ENCODE measurements around the gene HDDC2.

The HDDC2 gene

DNA sequence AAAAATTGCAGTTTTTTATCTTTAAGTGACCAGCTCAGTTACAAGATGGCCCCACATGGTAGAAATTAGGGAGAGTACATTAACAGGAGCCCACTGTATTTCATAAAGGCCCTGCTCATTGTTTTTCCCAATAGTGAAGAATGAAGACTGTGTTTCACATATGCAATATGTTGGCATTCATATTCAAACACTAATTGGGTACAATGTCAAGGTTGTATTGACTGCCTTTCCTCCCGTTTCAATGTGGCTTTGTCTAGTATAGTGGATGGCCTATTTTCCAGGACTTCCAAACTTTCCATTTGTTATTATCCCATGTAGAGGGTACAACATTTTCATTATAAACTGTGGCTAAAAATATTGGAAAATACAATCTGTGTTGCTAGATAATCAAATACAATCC, 51.3 kb downstream of the HDDC2 start:
- in situ Hi-C loops (cut with MboI; ENCODE audit: low pct_unique_long_range_greater_than_20kb, low sequenced_read_pairs): no loop called here
- no peak for DNase-seq

DNA sequence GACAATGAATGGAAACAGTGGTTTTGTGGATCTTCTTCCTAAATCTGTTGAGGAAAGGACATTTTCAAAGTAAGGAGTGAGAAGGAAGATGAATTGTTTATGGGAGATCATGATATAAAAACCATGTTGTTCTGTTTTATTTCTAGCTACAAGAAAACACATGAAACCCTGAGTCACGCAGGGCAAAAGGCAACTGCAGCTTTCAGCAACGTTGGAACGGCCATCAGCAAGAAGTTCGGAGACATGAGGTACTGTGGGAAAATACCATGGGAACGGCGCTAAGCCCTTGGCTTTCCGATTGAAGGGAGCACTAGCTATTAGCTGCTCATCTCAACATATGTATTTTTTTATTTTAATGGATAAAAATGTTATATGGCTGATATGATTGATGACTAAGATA, 53.6 kb downstream of the HDDC2 start:
- DNase-seq: no peak
- in situ Hi-C loops (cut with MboI; ENCODE audit: low pct_unique_long_range_greater_than_20kb, low sequenced_read_pairs): no loop called here

DNA sequence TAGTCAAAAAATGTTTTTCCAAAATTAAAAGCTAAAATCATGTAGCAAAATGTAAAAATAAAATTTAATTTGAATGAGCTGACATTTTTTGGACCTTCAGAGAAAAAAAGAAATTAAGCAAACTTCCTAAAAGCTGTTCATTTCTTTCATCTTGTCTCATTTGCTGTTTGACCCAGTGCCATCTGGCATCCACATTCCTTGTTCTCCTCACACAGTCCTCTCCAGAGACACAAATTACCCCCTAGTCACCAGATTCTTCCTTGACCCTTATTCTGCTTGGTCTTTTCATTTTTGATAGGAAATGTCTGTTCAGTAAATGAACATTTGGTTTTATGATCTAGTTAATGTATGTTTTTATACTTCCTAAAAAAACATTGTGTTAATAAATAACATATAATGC, 55.2 kb downstream of the HDDC2 start:
- DNase-seq: no peak
- in situ Hi-C loops (cut with MboI; ENCODE audit: low pct_unique_long_range_greater_than_20kb, low sequenced_read_pairs): no loop called here

DNA sequence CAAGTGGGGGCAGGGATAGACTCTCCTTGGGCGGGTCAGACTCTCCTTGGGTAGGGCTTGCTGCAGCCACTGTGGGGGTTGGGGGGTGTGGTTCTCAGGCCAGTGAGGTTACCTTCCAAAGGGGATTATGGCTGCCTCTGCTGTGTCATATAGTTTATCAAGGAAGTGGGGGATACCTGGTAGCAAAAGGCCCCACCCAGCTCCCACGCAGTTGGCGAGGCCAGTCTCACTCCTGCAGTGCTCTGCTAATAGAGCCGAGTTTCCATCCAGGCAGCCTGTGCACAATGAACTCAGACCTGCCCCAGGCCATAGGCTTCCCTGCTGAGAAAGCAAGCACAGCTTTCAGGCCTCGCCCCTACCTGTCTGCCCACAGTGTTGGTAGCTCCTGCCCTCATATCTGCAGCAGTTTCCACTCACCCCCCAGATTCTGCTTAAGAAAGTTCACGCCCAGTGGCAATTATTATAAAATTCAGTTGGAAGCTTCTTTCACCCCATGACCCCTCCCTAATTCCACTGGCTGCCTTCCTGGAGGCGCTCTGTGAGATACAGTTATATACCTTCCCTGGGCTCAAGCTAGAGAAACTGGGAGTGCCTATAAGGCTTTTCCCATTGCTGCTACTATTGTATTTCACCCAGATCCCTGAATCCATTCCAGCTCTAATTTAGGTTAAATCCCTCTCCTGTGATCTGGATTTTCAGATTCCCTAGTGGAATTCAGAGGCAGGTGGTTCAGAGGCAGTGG, 56.1 kb downstream of the HDDC2 start:
- in situ Hi-C loops (cut with MboI; ENCODE audit: low pct_unique_long_range_greater_than_20kb, low sequenced_read_pairs): no loop called here

DNA sequence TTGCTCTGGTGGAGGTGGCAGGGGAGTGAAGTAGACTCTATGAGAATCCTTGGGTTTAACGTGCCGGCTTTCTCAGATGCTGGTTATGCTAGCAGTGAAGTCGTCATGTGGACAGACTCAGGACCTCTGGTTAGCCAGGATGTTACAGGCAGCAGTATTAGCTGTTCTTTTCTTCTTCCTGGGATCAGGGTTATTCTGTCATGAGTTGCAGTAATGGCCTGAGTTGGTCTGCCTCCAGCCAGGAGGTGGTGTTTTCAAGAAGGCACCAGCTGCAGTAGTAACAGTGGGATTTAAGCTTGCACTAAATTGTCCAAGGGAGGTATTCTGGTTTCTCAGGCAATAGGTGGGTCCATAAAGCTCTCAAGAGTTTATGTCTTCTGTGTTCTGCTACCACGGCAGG, 56.7 kb downstream of the HDDC2 start:
- DNase-seq: no peak
- in situ Hi-C loops (cut with MboI; ENCODE audit: low pct_unique_long_range_greater_than_20kb, low sequenced_read_pairs): no loop called here

More for the DNA sequence above, 56.1 kb downstream of the HDDC2 start:
- no peak for DNase-seq

DNA sequence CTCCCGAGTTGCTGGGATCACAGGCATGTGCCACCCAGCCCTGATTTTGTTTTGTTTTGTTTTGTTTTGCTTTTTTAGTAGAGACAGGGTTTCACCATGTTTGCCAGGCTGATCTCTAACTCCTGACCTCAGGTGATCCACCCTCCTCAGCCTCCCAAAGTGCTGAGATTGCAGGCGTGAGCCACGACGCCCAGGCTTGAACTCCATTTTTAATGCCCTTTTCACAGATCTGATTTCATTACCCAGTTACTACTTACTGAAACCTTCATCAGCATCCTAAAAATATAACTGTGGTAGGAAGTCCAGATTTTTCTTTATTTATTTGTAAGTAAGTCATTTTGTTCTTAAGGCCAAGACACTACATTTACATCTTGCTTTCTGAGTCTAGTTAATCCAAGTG, 64.0 kb downstream of the HDDC2 start:
- in situ Hi-C loops (cut with MboI; ENCODE audit: low pct_unique_long_range_greater_than_20kb, low sequenced_read_pairs): no loop called here

DNA sequence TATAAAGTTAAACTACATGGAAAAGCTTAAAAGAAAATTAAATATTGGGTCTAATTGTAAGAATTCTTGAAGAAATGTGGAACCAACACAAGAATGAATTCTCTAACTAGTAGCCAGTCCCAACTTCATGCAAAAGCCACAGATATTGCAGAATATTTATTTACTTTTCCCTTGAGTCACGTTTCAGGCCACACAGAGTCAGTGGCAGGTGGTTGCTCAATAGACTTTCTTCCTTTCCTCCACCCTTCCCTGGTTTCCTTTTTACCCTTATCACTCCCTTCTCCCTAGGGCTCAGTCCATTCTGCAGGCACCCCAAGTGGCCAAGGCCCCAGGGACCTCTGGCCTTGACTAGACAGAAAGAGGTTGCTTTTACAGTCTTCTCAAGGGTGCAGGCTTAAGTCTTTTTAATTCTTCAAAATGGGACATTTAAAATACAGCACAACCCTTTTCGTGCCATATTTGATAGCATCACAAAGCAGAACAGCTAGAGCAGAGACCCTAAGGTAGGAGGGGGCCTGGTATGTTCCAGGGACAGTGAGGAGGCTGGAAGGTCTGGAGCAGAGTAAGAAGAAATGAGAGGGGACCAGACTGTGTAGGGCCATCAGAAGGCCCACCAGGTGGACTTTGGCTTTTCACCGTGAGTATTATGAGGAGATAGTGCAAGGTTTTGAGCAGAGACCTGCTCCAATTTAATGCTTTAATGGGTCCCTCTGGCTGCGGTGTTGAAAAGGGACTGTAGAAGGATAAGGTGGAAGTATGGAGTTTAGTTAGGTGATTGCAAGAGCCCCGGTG, 65.0 kb downstream of the HDDC2 start:
- DNase-seq: no peak
- in situ Hi-C loops (cut with MboI; ENCODE audit: low pct_unique_long_range_greater_than_20kb, low sequenced_read_pairs): no loop called here

More for the DNA sequence above, 64.0 kb downstream of the HDDC2 start:
- no peak for DNase-seq

DNA sequence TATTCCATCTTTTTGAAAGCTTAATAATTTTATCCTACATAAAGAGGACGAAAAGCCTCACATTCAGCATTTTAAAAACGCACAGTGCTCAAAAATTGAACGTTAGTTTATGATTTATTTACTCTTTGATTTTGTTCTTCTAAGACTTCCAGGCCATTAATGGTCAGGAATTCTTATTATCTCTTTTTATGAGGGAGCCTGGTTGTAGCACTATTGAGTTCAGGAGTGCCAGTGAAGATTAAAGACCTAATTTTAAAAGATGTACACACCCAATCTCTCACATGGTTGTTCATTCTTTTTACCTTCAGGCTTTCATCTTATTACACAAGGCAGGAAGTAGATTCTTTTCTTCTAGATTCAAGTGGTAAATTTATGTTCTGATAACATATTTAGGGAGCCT, 68.6 kb downstream of the HDDC2 start:
- no peak for DNase-seq
- in situ Hi-C loops (cut with MboI; ENCODE audit: low pct_unique_long_range_greater_than_20kb, low sequenced_read_pairs): no loop called here

DNA sequence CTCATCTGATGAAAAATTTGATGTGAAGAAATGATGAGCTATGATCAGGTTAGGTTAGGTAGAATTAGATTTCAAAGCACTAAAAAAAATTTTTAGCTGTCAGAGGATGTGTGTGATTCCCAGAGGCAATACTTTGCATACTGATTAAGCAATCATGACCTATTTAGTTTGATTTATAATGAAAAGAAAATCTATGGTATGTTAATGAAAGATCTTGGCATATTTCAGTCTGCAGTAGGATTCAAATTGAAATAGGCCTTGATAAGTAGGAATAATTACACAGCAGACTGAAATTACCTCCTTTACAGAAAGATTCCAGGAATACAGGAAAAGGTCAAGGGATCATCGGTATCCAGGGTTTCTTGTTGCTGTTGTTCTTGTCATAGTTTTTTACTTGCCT, 69.3 kb downstream of the HDDC2 start:
- in situ Hi-C loops (cut with MboI; ENCODE audit: low pct_unique_long_range_greater_than_20kb, low sequenced_read_pairs): no loop called here
- no peak for DNase-seq

DNA sequence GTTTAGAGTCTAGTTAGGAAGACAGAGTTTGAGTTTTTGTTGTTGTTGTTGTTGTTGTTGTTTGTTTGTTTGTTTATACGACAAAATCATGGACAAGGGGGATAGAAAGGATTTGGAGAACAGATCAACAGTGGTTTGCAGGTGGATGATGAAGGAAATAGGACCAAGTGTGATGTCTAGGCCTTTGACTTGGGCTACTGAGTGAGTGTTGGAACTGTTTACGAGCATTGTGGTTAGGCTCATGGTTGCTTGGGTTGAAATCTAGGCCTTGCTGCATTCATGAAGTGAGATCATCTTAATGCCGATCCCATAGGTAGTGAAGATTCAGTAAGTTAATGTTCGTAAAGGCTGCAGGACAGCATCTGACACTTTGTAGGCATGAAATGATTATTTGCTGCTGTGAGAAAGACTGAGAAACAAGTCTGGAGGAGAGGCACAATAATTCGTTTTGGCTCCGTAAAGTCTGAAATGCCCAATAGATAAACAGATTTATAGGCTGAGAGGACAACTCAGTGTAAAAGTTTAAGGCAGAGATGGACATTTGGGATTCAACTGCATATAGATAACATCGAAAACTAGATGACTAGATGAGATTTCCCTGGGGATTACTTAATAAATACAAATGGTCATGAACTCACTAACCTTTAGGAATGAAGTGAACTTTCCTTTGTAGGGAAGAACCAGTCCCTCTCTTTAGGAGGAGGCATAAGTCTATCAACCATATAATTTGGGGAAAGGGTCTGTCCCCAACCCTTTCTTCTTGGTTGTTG, 70.0 kb downstream of the HDDC2 start:
- DNase-seq: no peak
- in situ Hi-C loops (cut with MboI; ENCODE audit: low pct_unique_long_range_greater_than_20kb, low sequenced_read_pairs): no loop called here

DNA sequence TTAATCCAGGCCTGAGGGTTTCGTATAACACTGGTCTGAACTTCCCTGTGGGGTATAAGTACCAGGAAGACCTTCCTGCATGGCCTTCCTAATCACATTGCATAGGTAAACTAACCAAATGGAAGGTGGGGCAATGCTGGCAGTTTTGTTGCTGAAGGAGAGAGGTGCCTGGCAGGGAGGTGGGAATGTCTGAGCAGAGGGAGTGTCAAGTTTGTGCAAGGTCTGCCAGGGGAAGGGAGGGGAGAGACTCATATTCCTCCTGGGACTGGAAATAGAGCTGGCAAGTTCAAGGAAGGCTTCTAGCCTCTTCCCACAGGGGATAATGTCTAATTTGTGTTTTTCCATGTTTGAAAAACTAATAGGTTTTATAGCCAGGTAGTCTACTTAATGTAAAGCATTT, 70.6 kb downstream of the HDDC2 start:
- in situ Hi-C loops (cut with MboI; ENCODE audit: low pct_unique_long_range_greater_than_20kb, low sequenced_read_pairs): no loop called here
- no peak for DNase-seq

DNA sequence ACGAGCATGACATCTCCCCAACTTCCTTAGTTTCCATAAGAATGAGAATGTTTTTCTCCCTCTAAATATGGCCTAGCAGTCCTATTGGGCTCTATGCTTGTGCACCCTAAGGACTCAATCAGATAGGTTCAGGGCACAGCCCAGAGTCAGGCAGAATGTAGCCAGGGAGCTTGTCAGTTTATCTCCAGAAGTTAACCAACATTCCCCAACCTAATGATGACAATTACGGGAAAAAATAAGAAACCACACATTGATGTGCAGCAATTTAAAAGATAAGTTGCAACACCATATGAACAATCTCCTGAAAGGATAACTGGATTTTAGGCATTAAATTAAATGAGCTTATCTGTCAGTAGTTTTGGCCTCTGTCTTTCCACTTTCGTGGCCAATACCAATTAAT, 71.1 kb downstream of the HDDC2 start:
- no peak for DNase-seq
- in situ Hi-C loops (cut with MboI; ENCODE audit: low pct_unique_long_range_greater_than_20kb, low sequenced_read_pairs): no loop called here

DNA sequence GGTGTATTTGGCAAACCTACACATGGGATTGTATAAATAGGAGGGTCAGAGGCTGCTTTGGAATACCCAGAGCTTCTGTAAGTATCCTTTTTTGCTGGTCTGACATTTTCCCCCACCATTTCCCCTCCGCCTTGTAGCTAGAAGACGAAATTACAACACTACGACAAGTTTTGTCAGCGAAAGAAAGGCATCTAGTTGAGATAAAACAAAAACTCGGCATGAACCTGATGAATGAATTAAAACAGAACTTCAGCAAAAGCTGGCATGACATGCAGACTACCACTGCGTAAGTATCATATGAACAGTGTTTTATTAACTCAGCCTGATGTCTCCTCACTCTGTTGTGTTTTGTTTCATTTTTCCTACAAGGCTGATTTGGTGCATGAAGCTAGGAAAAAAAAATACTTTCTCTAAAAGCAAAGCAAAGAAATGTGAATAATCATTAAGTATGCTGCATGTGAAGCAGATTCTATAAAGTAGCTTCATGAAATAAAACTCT, 72.7 kb downstream of the HDDC2 start:
- DNase-seq: no peak
- in situ Hi-C loops (cut with MboI; ENCODE audit: low pct_unique_long_range_greater_than_20kb, low sequenced_read_pairs): no loop called here

DNA sequence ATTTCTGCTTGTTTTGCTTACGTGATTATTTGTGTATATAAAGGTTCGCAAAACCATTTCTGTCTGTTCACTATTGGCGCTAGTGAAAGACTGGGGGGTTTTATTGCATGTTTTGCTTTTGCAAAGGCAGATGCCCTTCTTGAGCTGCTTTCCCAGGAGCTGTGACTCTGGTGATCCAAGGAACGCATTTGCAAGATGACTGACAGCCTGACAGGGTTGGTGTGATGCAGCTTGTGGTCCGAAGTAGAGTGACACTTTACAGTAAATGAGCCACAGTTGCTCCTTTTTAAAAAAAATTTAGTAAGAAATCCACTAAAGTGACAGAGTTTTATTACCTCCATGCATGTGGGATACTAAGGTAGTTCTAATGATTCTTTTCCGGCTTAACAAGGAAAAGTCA, 74.5 kb downstream of the HDDC2 start:
- DNase-seq: no peak
- in situ Hi-C loops (cut with MboI; ENCODE audit: low pct_unique_long_range_greater_than_20kb, low sequenced_read_pairs): no loop called here
